Muscle of arm (tissue), 12 donors: ENCODE measurements around the gene CCDC92B. TPM values are rescaled to one million over a fixed set of nuclear protein-coding genes. Genes with fewer than 3 reads are reported as not detected.

Source experiments
- DNase-seq: peaks from one replicate; pipeline ENCODE4 v3.0.0-alpha.2; 2013
- polyA plus RNA-seq, 12 donors: library from polyadenylated mRNA; unstranded; fragments of 120-200 nt; gene quantifications; one replicate each; pipeline ENCODE4 v1.2.1, GENCODE V29; 2013; ENCODE audit not compliant: insufficient read length in 12 of 12

Gene CCDC92B
- polyA plus RNA-seq, 12 donors: 0.09 to 0.47 (median 0.16) TPM; not detected in 3

- DNase-seq: no peak
Observed at GRCh38 chr17:2722611-2723010, 26.8 kb downstream of the CCDC92B start.

- no peak for DNase-seq
Observed at GRCh38 chr17:2721603-2722002, 27.8 kb downstream of the CCDC92B start.

- DNase-seq: no peak
Observed at GRCh38 chr17:2719861-2720260, 29.6 kb downstream of the CCDC92B start.

GRCh38 chr17:2718150-2718938 lies 31.1 kb downstream of the CCDC92B start:
- DNase-seq: no peak

- DNase-seq: no peak
Observed at GRCh38 chr17:2716649-2717048, 32.8 kb downstream of the CCDC92B start.

- no peak for DNase-seq
Observed at GRCh38 chr17:2713881-2714280, 35.6 kb downstream of the CCDC92B start.

- no peak for DNase-seq
Observed at GRCh38 chr17:2712300-2713043, 37.0 kb downstream of the CCDC92B start.

- DNase-seq: peak; percentile 97
Observed at GRCh38 chr17:2711608-2712299, 37.7 kb downstream of the CCDC92B start, which contains the start of gene CLUH. TSS of gene CLUH (minus strand) at chr17:2711764. CDS start at chr17:2711661, 103 bp downstream.

- no peak for DNase-seq
Observed at GRCh38 chr17:2710803-2711607, 38.4 kb downstream of the CCDC92B start.

GRCh38 chr17:2710071-2710802 lies 39.2 kb downstream of the CCDC92B start:
- no peak for DNase-seq

GRCh38 chr17:2709183-2709661 lies 40.2 kb downstream of the CCDC92B start:
- no peak for DNase-seq

- no peak for DNase-seq
Observed at GRCh38 chr17:2708585-2709182, 40.8 kb downstream of the CCDC92B start.

GRCh38 chr17:2707721-2708584 lies 41.5 kb downstream of the CCDC92B start:
- DNase-seq: no peak

GRCh38 chr17:2706911-2707510 lies 42.4 kb downstream of the CCDC92B start:
- DNase-seq: no peak

GRCh38 chr17:2705888-2706795 lies 43.3 kb downstream of the CCDC92B start:
- no peak for DNase-seq

- no peak for DNase-seq
Observed at GRCh38 chr17:2705263-2705662, 44.2 kb downstream of the CCDC92B start.

GRCh38 chr17:2704890-2705248 lies 44.6 kb downstream of the CCDC92B start:
- no peak for DNase-seq
